Hematopoietic multipotent progenitor cell treated with erythropoietin and hydrocortisone succinate and interleukin-3 and kit ligand, for 8 days (in vitro differentiated cells): Measurements from ENCODE around the gene MEST.
"Not testable (repeated sequence)": the region's sequence is repeated elsewhere in the genome, so short reads cannot be mapped to it uniquely, and the experiment has no call there.

ENCODE experiments used
- DNase-seq: peaks from one replicate; pipeline ENCODE4 v3.0.0-alpha.2; 2015

Gene MEST, protein sequence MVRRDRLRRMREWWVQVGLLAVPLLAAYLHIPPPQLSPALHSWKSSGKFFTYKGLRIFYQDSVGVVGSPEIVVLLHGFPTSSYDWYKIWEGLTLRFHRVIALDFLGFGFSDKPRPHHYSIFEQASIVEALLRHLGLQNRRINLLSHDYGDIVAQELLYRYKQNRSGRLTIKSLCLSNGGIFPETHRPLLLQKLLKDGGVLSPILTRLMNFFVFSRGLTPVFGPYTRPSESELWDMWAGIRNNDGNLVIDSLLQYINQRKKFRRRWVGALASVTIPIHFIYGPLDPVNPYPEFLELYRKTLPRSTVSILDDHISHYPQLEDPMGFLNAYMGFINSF

DNA sequence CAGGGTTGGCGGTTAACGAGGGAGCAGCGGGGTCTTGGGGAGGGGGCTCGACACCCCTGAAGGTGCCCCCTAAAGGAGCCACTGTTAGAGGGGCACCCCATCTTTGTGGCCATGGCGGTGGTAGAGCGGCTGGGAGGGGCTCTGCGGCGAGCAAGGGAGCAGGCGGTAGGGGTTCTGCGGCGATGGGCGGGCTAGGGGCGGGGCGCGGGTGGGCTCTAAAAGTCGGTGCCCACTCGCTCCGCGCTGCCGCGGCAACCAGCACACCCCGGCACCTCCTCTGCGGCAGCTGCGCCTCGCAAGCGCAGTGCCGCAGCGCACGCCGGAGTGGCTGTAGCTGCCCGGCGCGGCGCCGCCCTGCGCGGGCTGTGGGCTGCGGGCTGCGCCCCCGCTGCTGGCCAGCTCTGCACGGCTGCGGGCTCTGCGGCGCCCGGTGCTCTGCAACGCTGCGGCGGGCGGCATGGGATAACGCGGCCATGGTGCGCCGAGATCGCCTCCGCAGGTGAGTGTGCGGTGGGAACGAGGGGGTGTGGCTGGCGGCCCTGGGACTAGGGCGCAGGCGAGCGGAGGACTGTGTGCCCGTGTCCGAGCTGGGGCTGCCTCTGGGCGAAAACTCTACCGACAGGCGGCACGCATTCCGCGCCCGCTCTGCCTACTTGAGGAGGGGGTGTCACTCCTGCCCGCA is at the start of gene MEST:
Gene MEST (plus strand): TSS at position 245 of the 682 bp plus-strand sequence. CDS start 229 bp downstream, at position 474.
- no peak for DNase-seq

DNA sequence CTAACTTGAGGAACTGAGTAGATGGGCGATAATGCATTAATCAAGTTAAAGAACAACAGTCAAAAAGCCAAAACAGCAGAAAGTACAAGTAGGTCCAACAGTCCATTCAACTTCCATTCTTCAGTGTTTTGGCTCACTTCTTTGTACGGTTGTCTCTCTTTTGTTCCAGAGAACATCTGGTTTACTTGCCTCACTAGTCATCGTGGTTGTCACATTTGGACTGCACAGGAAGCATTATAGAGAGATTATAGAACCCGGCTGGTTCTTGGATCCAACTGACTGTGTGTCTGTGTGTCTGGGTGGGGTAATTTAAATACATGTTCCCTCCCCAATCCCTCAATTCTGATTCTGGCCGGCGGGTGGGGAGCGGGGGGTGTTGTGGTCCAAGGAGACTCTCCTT is 49.3 kb upstream of the MEST start:
- DNase-seq, result no peak

DNA sequence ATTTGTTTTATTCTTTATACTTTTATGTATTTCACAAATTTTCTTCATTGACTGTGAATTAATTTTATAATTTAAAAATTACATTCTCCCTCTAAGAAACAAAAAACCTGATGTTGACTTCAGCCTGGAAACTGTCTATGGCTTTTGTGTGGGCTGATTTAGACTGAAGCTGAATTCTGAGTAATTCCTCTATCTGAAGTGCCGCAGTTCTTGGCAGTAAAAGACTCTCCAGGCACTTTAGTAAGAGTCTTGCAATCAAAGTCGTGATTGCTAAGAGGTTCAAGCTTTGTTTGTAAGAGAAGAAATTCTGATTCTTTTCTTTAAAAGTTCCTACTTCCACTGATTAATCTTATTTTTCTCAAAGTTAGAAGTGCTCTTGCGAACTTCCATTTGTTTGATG is 47.7 kb upstream of the MEST start:
- no peak for DNase-seq

DNA sequence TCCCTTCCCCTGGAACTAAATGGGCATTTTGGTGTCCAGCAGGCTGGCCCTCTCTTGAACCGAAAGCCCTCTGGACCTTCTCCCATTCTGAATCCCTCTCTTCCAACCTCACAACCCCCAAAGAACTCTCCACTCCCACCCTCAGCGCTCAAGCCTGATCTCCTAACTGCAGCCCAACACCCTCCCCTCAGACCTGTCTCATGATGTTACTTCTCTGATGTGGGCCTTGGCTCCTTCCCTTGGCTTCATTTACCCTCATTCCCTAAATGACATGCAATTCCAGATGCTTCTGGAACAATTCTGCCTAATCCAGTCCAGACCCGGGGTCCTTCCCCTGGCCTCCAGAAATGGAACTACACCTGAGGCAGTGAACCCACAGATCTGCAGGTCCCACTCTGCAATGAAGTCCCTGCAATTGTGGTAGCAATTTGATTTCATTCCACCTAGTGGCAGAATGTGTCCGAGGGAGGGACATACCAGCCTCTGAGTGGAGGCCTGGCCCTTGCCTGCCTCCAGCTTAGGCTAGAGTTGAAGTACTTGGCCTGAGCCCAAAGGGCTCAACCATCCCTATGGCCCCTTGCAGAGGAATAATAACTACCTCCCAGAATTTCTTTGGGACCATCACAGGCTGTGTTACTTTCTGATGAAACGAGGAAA is 47.0 kb upstream of the MEST start:
- DNase-seq, result peak; percentile 9

DNA sequence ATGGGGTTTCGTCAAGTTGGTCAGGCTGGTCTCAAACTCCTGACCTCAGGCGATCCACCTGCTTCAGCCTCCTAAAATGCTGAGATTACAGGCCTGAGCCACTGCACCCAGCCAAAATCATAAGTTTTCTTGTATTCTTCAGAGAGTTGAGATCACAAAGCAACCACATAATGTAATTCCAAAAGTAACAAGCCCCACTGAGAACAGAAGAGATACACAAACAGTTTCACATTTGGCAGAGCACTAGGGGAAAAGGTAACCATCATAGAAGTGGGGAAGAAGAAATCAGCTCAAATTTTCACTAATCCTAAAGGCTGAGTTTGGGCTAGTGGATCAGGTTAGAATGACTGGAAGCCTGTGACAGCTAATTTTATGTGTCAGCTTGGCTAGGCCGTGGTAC is 45.6 kb upstream of the MEST start:
- no peak for DNase-seq

DNA sequence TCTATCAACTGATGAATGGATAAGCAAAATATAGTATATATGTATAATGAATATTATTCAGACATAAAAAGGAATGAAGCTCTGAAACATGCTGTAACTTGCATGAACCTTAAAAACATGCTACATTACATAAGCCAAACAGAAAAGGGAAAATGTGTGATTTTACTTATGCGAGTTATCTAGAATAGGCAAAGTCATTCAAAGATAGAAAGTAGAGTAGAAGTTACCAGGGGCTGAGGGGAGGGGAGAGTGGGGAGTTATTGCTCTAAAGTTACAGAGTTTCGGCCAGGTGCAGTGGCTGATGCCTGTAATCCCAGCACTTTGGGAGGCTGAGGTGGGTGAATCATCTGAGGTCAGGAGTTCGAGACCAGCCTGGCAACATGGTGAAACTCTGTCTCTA is 40.5 kb upstream of the MEST start:
- DNase-seq, result not testable (repeated sequence)

DNA sequence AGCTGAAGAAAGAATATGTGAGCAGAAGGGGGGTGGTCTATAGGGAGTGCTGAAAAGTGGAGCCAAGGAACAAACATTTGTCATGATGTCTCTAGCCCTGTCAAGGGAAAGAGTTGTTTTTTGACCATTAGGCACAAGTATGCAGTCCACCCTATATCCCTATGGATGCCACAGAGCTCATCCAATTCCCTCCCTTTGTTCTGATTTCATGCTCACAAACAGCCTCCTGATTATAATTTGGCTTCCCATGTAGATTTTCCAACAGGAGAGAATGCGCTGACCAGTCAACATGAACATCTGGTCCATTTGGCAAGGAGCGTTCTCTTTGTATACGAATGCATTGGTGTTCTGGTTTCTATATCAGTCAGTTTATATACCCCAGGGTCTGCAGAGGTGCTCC is 38.9 kb upstream of the MEST start:
- no peak for DNase-seq

DNA sequence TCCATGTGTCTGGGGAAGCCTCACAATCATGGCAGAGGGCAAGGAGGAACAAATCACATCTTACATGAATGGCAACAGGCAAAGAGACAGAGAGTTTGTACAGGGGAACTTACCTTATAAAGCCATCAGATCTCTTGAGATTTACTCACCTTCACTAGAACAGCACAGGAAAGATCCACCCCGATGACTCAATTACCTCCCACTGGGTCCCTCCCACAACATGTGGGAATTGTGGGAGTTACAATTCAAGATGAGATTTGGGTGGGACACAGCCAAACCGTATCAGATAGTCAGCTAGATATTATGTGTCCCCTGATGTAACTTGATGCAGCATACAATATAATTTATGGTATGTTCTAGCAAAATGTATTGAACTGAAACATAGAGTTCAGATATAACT is 36.9 kb upstream of the MEST start:
- DNase-seq, result no peak

DNA sequence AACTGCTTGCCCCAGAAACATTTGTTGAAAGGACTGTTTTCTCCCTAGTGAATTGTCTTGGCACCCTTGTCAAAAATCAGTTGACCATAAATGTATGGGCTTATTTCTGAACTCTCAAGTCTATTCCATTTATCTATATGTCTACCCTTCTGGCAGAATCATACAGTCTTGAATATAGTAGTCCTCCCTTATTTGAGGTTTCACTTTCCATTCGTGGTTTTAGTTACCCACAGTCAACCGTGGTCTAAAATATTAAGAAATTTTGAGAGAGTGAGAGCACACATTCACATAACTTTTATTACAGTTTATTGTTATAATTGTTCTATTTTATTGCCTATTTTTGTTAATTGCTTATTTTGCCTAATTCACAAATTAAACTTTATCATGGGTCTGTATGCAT is 33.6 kb upstream of the MEST start:
- peak; percentile 26 for DNase-seq

DNA sequence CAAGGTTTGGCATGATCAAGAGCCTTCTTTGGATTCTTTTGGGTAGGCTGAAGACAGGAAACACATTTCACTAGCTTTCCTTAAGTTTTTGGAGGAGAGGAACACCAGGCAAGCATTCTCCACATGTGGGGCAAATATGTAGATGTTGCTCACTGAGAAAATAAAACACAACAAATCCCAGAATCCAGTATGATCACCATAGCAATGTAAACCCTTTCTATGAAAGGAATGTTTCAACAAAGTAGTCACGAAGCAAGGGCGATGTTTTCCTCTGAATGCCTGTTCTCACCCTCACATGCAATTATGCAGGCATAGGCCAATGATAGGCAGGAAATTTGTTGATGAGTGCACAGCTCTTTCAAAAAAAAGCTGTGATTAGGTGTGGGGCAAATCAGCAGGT is 30.6 kb upstream of the MEST start:
- DNase-seq, result no peak

DNA sequence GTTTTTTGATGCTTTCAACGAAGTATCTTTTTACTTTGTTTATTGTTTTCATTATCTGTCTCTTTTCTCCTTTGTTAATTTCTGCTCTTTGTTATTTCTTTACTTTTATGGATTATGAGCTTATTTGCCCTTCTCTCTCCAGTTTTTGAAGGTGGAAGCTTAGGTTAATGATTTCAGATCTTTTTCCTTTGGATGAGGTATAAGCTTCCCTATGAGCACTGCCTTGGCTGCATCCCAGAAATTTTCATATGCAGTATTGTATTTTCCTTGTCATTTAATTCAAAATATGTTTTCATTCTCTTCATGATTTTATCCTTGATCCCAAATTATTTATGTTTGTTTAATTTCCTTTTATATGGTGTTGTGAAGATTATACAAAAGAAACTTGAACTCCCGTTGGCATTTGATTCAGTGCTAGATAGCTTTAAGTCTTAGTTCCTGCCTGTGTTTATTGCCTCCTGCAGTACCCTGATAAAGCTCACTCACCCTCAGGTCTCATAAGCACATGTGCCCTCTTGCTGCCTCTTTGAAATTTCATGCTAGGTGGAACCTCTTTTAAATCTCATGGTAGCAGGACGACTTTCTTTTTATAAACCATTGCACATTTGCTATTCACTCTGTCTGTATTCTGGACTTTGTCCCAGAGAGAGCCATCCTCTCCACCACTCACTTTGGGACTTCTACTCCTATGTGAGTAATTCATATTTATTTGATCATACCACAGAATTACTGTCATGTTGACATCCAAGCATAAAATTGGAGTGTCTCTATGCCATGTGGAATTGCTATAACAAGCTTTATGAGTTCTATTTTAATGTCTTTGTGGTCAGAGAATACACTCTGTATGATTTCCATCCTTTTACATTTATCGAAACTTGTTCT is 28.1 kb upstream of the MEST start:
- DNase-seq, result peak; percentile 88

DNA sequence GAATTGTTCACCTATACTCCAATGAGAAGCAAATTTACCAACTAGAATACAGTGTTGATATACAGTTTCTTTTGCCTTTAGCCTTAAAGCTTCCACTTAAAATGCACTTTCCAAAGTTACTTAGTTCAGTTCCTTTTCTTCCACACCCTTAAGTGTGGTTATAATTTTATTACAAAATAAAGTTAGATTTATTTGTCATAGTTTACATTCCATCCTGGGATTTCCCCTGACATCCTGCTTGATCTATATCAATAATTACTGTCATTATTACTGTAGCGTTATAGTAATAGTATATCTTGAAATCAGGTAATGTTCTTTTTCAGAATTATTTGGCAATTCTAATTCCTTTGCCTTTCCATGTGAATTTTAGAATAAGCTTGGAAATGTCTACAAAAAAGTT is 23.3 kb upstream of the MEST start:
- DNase-seq, result no peak

DNA sequence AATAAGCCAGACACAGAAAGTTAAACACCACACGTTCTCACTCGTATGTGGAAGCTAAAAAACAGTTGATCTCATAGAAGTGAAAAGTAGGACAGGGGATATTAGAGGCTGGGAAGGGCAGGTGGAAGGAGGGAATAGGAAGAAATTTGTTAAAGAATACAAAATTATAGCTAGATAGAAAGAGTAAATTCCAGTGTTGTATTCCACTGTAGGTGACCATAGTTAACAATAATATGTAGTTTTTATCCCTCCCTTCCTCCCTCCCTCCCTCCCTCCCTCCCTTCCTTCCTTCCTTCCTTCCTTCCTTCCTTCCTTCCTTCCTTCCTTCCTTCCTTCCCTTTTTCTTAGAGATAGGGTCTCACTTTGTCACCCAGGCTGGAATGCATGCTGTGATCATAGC is 19.9 kb upstream of the MEST start:
- no peak for DNase-seq

DNA sequence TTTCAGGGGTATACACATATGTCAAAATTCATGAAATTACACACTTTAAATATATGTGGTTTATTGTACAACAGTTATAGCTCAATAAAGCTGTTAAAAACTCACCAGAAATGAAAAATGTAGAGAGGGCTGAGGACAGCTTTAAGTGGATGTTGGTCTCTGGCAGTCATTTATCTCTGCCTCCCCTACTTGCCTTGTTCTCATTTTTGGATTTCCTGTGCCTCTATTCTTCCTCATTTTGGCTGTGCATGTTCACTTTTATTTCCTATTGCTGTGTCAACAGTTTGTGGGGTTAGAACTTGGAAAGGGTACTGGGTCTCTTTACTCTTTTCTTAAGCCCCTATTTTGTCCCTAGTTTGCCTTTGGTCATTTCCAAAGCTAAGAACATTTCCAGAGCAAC is 18.6 kb upstream of the MEST start:
- no peak for DNase-seq

DNA sequence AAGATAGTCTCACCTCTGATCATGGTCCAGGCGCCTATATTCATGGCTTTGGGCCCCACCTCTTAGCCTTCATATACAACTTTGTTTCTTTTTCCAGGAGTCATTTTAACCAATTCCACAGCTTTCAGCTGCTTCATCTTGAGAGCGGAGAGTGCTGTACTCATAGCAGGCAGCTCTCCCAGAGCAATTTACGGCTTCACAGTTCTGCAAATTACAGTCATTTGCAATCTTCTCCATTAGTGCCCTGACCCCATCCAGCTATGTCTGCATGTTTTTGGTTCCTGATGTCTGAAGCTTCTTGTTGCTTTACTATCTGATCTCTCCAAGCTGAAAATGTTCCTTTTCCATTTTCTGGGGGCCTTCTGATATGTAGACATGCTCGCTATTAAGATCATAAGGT is 18.0 kb upstream of the MEST start:
- no peak for DNase-seq

DNA sequence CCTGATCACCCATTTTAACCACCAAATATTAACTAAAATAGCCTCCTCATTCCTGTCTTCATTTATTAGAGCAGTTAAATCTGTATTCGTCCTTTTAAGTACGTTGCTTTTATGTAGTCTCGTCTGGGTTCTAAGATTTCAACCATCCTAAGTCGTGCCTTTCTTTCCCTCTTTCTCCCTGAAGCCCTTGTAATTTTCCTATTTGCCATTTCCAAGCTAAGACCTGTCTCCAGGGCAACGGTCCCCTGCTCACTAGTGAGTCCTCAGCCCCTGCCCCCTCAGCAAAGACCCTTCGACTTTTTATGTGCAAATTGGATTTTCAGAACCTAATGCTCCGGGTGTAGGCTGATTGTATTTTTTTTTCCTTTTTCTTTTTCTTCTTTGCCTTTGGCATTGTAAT is 16.1 kb upstream of the MEST start:
- DNase-seq, result no peak

DNA sequence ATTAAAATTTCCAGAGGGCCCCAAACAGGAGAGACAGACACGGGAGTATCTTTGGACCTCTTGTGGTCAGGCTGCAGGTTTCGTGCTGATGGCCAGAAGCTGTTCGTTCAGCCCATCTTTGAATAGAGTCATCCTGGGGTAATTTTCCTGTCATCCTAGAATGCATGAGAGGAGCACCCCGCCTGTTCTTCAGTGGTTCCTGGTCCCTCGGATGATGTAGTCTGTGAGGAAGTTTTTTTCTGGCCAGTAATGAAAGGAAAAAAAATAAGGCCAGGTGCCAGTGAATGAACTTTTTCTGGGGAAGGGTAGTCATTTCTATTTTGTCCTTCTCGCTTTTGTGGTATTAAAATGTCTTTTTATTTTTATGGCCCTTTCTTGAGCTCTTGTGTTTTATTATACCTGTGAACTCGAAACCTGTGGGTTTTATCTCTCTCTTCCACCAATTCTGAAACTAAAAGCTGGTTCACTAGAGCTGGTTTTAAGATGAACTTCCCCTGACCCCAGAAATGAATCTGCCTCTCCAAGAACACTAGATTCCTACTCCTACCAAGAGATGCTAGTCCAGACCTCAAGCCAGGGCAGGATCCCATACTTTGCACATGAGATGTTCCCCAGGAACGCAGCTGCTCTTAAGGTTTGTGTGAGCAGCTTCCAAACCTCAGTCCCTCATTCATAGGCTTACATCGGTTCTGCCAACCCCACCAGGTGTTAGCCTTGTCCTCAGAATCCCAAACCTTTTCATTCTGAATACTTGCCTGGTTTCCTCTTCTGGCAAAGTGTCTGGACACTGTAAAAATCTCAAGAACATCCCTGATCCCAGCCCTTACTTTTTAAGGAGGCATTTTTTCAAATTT is 15.4 kb upstream of the MEST start:
- no peak for DNase-seq

DNA sequence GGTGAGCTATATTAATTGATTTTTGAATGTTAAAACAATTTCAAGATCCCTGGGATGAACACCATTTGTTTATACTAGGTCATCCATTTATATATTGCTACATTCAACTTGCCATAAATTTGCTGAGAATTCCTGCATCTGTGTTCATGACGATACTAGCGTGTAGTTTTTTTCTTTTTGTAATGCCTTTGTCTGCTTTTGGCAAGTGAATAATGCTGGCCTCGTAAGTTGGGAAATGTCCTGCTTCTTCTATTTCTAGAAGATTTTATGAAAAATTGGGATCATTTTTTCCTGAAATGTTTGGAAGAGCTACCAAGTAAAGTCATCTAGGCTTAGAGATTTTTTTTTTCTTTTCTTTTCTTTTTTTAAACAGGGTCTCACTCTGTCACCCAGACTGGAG is 12.9 kb upstream of the MEST start:
- DNase-seq, result no peak

DNA sequence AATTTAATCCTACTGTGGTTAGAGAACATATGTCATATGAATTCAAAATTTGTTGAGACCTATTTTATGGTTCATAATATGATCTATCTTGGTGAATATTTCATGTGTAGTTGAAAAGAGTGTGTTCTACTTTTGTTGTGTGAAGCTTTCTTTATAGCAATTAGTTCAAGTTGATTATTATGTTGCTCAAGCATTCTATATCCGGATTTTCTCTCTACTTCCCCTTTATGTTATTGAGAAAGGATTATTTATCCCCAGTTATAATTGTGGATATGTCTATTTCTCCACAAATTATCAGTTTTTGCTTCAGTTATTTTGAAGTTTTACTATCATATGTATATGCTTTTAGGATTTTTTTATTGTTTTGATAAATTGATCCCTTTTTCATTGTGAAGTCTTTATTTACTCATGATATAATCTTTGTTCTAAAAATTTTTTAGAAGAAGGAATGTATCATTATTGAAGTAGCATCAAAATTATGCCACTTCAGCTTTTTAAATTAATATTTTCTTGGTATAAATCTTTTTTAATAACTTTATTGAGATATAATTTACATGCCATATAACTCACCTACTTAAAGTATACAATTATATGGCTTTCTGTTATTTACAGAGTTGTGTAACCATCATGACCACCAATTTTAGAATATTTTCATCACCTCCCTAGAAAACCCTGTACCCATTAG is 12.0 kb upstream of the MEST start:
- no peak for DNase-seq

DNA sequence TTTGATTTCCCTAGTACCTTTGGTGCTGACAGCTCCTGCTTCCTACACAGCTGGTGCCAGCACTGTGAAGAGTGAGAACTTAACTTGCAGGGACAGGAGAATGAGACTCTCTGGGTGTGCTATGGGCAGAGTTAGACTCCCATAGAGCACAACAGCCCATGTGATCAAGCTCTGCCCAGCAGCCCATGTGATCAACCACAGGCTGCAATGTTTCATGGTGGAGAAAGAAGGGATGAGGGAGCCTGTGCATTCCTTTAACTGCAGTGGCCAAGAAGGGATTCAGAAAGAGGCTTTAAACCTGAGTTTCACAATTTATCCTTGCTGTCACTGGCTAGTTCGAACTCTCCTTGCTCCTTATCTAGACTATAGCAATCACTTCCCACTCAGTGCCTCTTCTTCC is 10.0 kb upstream of the MEST start:
- no peak for DNase-seq

DNA sequence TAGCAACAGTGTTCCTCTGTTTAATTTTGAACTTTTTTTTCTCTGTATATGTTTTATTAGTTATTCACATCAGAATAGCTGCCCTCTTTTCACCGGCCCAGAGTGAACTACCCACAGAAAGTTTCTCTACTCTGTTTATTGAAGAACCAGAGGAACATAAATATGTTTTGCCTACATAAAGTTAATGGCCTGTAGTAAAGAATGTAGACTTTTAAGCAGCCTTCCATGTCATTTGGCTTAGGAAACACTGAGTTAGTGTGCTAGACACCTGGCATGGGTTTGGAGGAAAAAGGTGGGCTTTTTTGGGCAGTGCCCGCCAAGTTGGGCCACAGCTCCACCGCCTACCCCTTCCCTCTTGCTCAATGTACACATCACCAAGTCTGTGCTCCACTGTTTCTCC is 8.9 kb upstream of the MEST start:
- DNase-seq, result no peak

DNA sequence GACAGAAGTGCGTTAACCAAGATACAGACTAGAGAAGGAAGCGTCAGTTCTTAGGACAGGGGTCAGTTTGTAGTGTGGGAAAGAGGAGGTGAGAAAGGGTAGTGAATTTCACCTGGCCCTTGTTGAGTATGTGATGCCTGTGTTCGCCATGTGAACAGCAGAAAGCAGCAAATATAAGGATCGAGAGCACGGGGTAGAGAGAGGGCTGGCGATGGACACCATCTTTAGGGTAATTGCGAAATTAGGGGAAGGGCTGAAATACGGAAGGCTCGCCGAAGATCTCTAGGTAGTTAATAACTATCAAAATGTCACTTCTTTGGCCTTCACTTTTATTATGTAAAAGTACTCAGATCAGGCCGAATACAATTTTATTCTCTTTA is 6.2 kb upstream of the MEST start:
- DNase-seq, result no peak
